ENCODE results near the gene CRYAB.

CRYAB gene

DNA sequence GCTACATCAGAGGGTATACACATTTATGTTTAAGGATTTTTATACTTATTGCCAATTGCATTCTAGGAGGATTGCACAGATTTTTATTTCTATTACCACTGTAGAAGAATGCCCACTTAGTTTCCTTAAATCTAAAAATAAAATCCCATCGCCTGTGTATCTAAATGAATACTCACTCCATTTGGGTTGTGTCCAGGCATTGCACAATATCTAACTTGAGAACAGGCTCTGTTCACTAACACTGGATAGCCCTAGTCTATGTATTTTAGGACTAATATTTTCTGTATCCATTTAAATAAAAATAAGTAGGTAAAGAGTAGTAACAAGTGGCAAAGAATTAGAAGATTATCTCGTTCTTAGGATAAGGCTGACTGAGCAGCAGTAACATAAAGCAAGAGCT, 11.2 kb upstream of the CRYAB start:
- TF ChIP-seq, protein P1, sequence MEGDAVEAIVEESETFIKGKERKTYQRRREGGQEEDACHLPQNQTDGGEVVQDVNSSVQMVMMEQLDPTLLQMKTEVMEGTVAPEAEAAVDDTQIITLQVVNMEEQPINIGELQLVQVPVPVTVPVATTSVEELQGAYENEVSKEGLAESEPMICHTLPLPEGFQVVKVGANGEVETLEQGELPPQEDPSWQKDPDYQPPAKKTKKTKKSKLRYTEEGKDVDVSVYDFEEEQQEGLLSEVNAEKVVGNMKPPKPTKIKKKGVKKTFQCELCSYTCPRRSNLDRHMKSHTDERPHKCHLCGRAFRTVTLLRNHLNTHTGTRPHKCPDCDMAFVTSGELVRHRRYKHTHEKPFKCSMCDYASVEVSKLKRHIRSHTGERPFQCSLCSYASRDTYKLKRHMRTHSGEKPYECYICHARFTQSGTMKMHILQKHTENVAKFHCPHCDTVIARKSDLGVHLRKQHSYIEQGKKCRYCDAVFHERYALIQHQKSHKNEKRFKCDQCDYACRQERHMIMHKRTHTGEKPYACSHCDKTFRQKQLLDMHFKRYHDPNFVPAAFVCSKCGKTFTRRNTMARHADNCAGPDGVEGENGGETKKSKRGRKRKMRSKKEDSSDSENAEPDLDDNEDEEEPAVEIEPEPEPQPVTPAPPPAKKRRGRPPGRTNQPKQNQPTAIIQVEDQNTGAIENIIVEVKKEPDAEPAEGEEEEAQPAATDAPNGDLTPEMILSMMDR (IDR thresholded peaks at IDR 0.05; ENCODE audit: unreplicated experiment in 3 of 3): no peak

DNA sequence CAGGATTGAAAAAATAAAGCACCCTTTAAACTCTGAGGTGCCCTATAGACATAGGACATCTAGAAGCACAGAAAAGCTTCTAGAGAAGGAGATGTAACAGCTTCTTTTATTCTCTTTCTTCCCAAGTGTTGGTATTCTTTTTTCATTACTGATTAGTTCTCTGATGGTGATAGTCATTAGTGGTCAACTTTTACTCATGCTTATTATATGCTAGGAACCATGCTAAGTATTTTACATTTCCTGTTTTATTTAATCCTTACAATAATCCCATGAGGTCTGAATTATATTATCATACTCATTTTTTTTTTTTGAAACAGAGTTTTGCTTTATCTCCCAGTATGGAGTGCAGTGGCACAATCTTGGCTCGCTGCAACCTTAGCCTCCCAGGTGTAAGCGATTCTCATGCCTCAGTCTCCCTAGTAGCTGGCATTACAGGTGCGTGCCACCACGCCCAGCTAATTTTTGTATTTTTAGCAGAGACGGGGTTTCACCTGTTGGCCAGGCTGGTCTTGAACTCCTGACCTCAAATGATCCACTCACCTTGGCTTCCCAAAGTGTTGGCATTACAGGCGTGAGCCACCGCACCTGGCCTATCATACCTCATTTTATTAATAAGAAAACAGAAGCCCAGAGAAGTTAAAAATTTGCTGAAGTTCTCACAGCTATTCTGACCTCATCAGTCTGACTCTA, 10.1 kb upstream of the CRYAB start:
- Mint-ChIP-seq H3K9me3 (no peaks in the 10 kb centered on the region), H3K4me1 (peaks cover 66% of the 10 kb centered on the region), H3K27ac (peak overlapping the region in 2 of 3 experiments; percentile 21 to 54), H3K27me3 (ENCODE audit: low read depth) (no peaks in the 10 kb centered on the region), H3K4me3 (no peak overlapping the region), H3K36me3 (ENCODE audit: low read depth) (no peaks in the 10 kb centered on the region)
- TF ChIP-seq, protein P1 (IDR thresholded peaks at IDR 0.05; ENCODE audit: unreplicated experiment in 3 of 3): no peak

More for the DNA sequence above, 11.2 kb upstream of the CRYAB start:
- Mint-ChIP-seq H3K27me3 (ENCODE audit: low read depth) (no peaks in the 10 kb centered on the region), H3K36me3 (ENCODE audit: low read depth) (no peaks in the 10 kb centered on the region), H3K4me1 (peaks cover 64% of the 10 kb centered on the region), H3K27ac (peak overlapping the region; percentile 96 to 99 (median 97)), H3K9me3 (no peaks in the 10 kb centered on the region), H3K4me3 (peak overlapping the region; percentile 15 to 64 (median 52))

DNA sequence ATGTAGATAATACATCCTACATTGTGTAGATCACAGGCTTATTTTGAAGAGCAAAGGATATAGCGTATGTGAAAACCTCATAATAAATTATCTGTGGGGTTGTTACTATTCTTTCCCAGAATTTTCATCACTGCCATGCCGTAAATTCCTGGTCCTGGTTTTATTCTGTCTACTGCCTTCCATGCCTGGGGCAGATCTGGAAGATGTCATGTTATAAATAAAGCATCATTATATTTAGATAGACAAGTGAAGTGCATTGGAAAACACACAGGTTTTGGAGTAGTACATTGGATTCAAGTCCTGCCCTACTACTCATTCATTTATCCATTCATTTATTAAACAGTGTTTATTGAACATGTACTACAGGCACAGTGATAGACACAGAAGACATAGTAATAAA, 9.3 kb upstream of the CRYAB start:
- Mint-ChIP-seq H3K4me1 (peaks cover 62% of the 10 kb centered on the region), H3K27ac (peak overlapping the region in 2 of 3 experiments; percentile 13 to 65), H3K4me3 (no peak overlapping the region), H3K27me3 (ENCODE audit: low read depth) (peaks cover 3% of the 10 kb centered on the region), H3K36me3 (ENCODE audit: low read depth) (no peaks in the 10 kb centered on the region), H3K9me3 (no peaks in the 10 kb centered on the region)
- TF ChIP-seq, protein P1 (IDR thresholded peaks at IDR 0.05; ENCODE audit: unreplicated experiment in 3 of 3): no peak

DNA sequence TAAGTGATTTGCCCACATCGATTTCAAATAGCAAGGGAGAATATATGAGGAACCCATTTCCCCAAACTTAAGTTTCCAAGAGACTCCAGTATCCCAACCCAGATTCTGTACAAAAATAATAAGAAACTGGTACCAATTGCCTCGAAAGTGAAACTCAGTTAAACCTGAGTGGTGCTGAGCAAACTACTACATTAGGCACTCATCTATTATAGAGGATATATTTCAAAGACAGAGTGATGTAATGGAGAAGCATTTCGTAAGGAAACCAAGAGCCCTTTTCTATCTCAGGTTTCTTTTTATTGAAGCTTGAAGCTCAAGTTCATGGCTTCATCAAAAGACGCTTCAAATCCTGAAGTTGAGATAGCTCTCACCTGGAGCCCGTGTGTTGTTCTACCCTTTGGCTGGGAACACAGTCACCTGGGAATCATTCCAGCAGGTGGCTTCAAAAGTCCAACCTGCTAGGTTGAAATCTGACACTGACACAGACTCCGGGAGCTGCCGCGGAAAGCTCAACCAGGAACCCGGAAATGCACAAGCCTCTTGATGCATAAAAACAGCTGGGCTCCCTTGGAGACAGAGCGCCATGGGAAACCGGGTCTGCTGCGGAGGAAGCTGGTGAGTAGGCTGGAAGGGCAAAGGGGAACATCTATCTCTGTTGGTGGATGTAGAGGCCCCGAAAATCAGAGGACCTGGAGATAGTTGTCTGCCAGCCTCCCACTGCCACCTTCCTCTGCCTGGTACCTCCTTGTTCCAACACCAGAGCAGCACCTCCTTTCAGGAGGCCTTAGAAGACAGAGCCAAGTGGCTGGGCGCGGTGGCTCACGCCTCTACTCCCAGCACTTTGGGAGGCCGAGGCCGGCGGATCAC, 7.1 kb upstream of the CRYAB start, which contains the start of gene C11orf52:
Gene C11orf52, plus strand, starts transcription at position 524 of the 867 bp plus-strand sequence. Its CDS starts 60 bp downstream, at position 584.
- H3K36me3 Mint-ChIP-seq (ENCODE audit: low read depth): no peaks in the 10 kb centered on the region
- H3K27me3 Mint-ChIP-seq (ENCODE audit: low read depth): peaks cover 3% of the 10 kb centered on the region
- TF ChIP-seq, protein P1 (IDR thresholded peaks at IDR 0.05; ENCODE audit: unreplicated experiment in 3 of 3): no peak
- no peaks in the 10 kb centered on the region for H3K9me3 Mint-ChIP-seq
- peaks cover 55% of the 10 kb centered on the region for H3K4me1 Mint-ChIP-seq
- peak within 1 kb of the TSS; percentile 86 to 96 (median 94) for H3K27ac Mint-ChIP-seq
- peak within 1 kb of the TSS; percentile 65 to 76 (median 73) for H3K4me3 Mint-ChIP-seq

DNA sequence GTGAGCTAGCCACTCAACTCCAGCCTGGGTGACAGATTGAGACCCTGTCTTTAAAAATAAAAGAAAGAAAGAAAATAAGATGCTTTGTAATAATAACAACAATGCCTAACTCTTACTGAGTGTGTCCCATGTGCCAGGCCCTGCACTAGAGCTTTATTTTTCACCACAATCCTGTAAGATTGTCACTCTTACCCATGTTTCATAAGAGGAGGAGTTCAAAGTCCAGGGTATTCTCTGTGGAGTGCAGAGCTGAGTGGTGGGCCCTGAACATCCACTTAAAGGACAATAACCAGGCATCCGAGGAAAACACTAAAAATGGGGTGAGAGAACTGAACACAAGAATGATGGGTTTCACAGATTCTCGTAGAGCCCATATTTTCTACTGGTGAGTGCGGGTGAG, 6.2 kb upstream of the CRYAB start:
- peaks cover 47% of the 10 kb centered on the region for H3K4me1 Mint-ChIP-seq
- no peak overlapping the region for H3K4me3 Mint-ChIP-seq
- TF ChIP-seq, protein P1 (IDR thresholded peaks at IDR 0.05; ENCODE audit: unreplicated experiment in 3 of 3): no peak
- no peaks in the 10 kb centered on the region for H3K9me3 Mint-ChIP-seq
- H3K36me3 Mint-ChIP-seq (ENCODE audit: low read depth): no peaks in the 10 kb centered on the region
- peaks cover 3% of the 10 kb centered on the region for H3K27me3 Mint-ChIP-seq (ENCODE audit: low read depth)
- H3K27ac Mint-ChIP-seq: peak overlapping the region; percentile 86 to 96 (median 94)
